Activated CD4-positive, alpha-beta T cell treated with anti-CD3 and anti-CD28 coated beads for 48 hours (primary cell): ENCODE measurements around the gene RNU6-9.

Experiments
- DNase-seq: peaks from one replicate; pipeline ENCODE4 v3.0.0-alpha.2; 2020

RNU6-9 gene

GRCh38 chr19:937259-937694 lies 44.0 kb downstream of the RNU6-9 start:
- peak; percentile 58 for DNase-seq

GRCh38 chr19:938233-938923 lies 45.1 kb downstream of the RNU6-9 start:
- DNase-seq: no peak

- no peak for DNase-seq
These were observed 46.2 kb downstream of the RNU6-9 start for GRCh38 chr19:939439-939838.

- no peak for DNase-seq
These were observed 46.6 kb downstream of the RNU6-9 start for GRCh38 chr19:939922-940321.

DNA sequence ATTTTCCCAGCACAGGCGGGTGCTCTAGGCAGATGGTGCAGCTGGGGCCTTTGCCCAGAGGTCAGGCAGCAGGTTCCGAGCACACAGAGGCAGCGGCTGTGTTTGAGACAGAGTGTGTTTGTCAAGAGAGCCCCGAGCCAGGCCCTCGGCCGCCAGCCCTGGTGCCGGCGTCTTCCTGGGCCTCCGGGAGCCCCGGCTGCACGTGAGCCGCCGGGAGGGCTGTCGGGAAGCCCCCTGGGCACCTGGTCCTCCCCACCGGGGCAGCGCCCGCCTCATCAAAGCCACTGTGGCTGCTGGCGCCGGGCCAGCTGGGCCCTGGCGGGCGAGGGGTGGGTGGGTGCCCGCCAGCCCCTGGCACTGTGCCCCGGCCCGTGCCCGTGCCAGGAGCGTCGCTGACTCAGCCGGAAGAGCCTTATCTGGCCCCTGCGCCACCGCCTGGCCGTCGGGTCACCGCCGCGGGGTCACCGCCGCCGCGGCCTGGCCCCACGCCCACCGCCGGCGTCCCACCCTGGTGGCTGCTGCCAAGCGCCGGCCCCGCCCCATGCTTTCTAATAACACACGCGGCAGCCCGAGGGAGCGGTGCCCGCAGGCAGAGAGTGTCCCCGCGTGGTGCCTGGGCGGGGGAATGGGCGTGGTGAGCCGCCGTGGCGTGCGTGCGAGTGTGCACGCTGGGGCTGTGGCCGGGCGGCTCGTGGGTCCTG lies 47.5 kb downstream of the RNU6-9 start:
- DNase-seq: peak; percentile 70

- no peak for DNase-seq
These were observed 48.2 kb downstream of the RNU6-9 start for GRCh38 chr19:941292-942132.

DNA sequence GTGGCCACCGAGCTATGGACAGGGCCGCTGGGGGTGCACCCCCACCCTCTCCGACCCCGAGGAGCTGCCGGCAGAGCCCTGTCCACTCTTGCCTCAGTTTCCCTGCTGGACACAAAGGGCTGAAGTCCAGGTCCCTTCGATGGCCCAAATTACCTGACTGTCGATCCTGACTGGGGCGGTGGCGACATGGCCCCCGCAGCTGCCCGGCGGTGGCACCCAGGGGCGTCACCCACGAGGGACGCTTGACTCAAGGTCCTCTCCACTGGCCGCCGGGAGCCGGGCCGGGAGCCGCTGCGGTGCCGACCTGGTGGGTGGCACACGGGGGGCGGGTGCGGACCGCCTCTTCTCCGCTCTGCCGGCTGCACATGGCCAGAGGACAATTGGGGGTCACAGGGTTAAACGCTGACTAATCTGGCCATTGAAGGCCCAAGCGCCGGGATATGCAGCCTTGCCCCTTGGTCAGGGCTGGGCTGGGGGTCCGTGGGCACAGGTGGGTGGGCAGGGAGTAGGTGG lies 48.9 kb downstream of the RNU6-9 start:
- DNase-seq: no peak
